ENCODE results near the gene USF3.
"Not testable (repeated sequence)": the region's sequence is repeated elsewhere in the genome, so short reads cannot be mapped to it uniquely, and the experiment has no call there.

The USF3 gene

DNA sequence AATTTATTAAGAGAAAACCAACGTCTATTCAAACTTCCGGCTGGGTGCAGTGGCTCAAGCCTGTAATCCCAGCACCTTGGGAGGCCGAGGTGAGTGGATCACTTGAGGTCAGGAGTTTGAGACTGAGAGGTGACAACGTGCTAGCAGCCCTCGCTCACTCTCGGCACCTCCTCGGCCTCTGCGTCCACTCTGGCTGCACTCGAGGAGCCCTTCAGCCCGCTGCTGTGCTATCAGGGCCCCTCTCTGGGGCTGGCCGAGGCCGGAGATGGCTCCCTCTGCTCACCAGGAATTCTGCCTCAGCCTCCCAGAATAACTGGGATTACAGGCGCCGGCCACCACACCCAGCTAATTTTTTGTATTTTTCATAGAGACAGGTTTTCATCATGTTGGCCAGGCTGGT, 58.7 kb downstream of the USF3 start:
- no peak overlapping the region for H3K4me3 ChIP-seq (ENCODE audit: low read depth, low read length)
- TF ChIP-seq, protein P1, sequence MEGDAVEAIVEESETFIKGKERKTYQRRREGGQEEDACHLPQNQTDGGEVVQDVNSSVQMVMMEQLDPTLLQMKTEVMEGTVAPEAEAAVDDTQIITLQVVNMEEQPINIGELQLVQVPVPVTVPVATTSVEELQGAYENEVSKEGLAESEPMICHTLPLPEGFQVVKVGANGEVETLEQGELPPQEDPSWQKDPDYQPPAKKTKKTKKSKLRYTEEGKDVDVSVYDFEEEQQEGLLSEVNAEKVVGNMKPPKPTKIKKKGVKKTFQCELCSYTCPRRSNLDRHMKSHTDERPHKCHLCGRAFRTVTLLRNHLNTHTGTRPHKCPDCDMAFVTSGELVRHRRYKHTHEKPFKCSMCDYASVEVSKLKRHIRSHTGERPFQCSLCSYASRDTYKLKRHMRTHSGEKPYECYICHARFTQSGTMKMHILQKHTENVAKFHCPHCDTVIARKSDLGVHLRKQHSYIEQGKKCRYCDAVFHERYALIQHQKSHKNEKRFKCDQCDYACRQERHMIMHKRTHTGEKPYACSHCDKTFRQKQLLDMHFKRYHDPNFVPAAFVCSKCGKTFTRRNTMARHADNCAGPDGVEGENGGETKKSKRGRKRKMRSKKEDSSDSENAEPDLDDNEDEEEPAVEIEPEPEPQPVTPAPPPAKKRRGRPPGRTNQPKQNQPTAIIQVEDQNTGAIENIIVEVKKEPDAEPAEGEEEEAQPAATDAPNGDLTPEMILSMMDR (IDR thresholded peaks at IDR 0.05; ENCODE audit: insufficient read depth, low read depth, low read length, missing control alignments): no peak
- no peak for DNase-seq (ENCODE audit: low read depth)

DNA sequence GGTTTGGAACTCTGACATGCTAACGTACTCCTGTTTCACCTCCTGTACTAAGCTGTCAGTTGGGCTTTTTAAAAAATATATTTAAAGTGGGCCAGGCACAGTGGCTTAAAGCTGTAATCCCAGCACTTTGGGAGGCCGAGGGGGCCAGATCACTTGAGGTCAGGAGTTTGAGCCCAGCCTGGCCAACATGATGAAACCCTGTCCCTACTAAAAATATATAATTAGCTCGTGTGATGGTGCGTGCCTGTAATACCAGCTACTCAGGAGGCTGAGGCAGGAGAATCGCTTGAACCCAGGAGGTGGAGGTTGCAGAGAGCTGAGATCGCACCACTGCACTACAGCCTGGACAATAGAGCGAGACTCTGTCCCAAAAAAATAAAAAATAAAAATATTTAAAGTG, 60.4 kb downstream of the USF3 start:
- H3K4me3 ChIP-seq (ENCODE audit: low read depth, low read length); DNase-seq (ENCODE audit: low read depth): not testable (repeated sequence)

DNA sequence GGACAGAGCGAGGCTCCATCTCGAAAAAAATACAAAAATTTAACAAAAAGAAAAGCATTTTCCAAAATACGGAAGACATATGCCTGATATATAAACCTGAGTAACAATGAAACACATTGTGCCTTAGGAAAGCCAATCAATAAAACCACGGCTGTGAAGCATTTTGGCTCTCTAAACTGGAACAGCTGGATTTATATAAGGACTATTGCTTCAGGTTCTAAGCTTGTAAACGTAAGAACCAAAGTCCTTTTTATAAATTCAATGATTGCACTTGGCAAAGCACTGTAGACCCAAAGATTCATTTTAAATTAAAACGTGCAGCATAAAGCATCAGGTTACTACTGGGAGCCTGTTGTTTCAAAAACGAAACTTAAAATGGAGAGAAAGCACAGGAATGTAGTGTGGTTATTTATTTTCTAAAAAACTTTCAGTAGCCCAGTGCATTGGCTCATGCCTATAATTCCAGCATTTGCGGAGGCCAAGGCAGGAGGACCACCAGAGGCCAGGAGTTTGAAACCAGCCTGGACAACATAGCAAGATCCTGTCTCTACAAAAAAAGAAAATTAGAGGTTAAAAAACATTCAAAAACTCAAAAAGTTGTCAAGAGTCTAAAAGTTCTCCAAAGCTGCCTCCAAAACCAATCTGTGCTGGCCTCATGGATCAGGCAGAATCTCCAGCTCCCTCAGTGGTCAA, 61.5 kb downstream of the USF3 start:
- no peak for DNase-seq (ENCODE audit: low read depth)
- TF ChIP-seq, protein P1 (IDR thresholded peaks at IDR 0.05; ENCODE audit: insufficient read depth, low read depth, low read length, missing control alignments): no peak
- H3K4me3 ChIP-seq (ENCODE audit: low read depth, low read length): no peak overlapping the region

DNA sequence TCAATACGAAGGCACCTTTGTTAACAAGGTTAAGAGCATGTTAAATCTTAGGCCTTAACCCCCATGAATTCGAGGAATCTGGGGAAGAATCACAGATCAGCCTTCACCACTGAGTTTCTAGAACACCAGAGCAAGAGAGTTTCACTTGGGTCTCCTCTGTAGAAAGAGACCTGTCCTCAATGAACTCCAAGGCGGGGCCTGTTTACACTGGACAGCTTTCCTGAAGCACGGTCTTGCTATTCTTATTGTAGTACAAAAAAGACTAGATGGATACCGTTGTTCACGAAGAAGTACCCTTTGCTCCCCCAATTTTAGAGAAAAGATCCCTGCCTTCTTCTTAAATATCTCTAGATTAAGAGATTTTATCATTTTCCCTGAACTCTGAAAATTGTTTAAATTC, 64.9 kb downstream of the USF3 start:
- TF ChIP-seq, protein P1 (IDR thresholded peaks at IDR 0.05; ENCODE audit: insufficient read depth, low read depth, low read length, missing control alignments): no peak
- DNase-seq (ENCODE audit: low read depth): no peak
- no peak overlapping the region for H3K4me3 ChIP-seq (ENCODE audit: low read depth, low read length)

DNA sequence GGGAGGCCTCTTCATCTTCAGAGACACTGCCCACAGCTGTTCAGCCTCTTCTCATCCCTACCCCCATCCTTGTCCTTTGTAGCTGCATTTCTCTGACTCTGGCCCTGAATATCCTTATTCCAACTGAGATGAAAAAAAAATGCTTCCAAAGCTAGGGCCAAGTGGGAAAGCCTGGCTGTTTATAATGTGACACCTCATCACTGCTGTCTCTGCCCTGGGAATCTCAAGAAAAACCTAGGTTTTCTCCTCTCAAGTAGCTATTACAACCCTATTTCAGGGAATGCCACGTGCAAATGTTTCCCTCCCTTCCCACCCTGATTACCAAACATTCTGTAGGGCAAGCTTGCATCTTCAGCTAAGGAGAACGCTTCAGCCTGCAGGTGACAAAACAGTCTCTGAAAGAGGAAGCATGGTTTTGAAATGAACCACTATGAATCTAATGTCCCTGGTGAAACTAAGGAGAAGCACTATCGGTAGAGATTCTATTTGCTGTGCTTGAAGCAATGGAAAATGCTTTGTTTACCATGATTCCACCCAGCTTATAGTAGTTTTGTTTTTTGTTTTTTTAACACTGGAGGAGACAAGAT, 65.4 kb downstream of the USF3 start:
- TF ChIP-seq, protein P1 (IDR thresholded peaks at IDR 0.05; ENCODE audit: insufficient read depth, low read depth, low read length, missing control alignments): no peak

DNA sequence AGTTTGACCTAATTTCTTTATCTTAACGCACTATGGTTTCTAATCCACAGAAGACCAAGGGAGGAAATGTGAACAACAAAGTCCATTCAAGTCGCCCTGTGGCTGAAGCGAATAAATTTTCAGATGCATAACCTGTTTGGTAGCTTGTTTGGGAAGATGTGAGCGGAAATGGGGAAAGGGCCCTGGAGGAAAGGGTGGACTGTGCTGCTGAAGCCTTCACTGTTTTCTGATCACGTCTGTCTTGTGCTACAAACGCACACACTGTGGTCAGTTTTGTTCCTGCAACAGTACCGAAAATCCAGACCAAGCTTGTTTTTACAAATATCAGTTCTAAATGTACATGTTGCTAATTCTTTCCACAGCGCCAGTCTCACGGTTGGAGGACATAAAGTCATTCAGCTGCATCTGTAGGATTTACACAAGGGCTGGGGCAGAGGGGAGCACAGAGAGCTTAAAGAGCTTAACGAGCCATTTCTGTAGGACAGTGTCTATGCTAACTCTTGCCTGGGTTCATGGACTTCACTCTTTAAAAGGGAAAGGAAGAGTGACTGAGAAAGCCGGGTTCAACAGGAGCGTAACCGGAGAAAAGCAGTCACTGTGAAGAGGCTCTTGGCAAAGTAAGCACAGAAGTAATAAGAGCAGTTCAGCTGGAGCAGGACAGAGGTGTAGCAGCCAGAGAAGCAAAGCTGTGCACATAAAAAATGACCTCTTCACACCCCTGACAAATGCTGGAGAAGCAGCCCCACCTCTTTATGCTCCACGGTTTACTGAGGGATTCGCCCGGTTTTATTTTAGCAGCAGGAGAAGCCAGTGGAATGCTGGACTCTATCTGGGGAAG, 66.6 kb downstream of the USF3 start:
- no peak for DNase-seq (ENCODE audit: low read depth)
- TF ChIP-seq, protein P1 (IDR thresholded peaks at IDR 0.05; ENCODE audit: insufficient read depth, low read depth, low read length, missing control alignments): no peak
- no peak overlapping the region for H3K4me3 ChIP-seq (ENCODE audit: low read depth, low read length)

More for the DNA sequence above, 65.4 kb downstream of the USF3 start:
- H3K4me3 ChIP-seq (ENCODE audit: low read depth, low read length): no peak overlapping the region
- peak; percentile 16 for DNase-seq (ENCODE audit: low read depth)

DNA sequence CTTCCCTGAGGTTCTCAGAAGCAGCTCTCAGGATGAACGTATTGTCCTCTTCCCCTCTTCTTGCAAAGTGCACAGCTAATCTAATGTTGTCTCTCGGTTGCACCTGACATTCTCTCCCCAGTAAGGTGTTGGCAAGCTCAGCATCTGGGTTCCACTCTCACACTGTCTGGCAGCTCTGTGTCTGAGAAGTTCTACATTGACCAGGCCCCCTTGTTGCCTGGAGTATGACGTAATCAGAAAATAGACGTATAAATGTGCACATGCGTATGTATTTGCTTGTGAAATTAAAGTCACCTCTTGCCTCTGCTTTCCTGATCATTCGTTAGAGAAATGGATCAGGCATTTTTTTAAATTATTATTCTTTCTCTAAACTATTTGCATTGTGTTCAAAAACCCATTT, 67.7 kb downstream of the USF3 start:
- no peak for DNase-seq (ENCODE audit: low read depth)
- TF ChIP-seq, protein P1 (IDR thresholded peaks at IDR 0.05; ENCODE audit: insufficient read depth, low read depth, low read length, missing control alignments): no peak
- no peak overlapping the region for H3K4me3 ChIP-seq (ENCODE audit: low read depth, low read length)
